HepG2 (cell line): ENCODE measurements around the gene GDI1. TPM values are rescaled to one million over a fixed set of nuclear protein-coding genes. Genes with fewer than 3 reads are reported as not detected.

ENCODE experiments used
- ATAC-seq: fragments of 200-7000 bp; cut with Tn5 transposase; 3 replicates; pipeline ENCODE4 v1.9.1; 2020; ENCODE audit warnings: mild to moderate bottlenecking, moderate library complexity
- BruUV-seq: library from RNA; stranded (reverse); fragments of 400-500 nt; replicated peaks from 2 replicates; lab custom pipeline; 2021; lab: Mats Ljungman, UMichigan
- CTCF ChIA-PET: fragments of 300-600 bp; formaldehyde crosslinking; extraction: SDS; loops from one replicate; lab custom pipeline; 2021; ENCODE audit warnings: low total read pairs, inconsistent platforms, low intra/inter-chr PET ratio; lab: Yijun Ruan, JAX
- POLR2A ChIA-PET: fragments of 350-600 bp; sonication (Branson Sonifier 250); formaldehyde crosslinking; loops from one replicate; lab custom pipeline; 2020; ENCODE audit warnings: antibody characterized with exemption, inconsistent platforms; lab: Yijun Ruan, JAX
- DNase-seq: peaks from one replicate; pipeline ENCODE4 v3.0.0-alpha.2; 2015; ENCODE audit warnings: low spot score
- FAIRE-seq: peaks from 3 replicates; lab custom pipeline; 2011; peaks lifted over from hg19 to GRCh38; lab: Jason Lieb, UNC
- H2AFZ ChIP-seq: one replicate; pipeline ENCODE4 v1.6.1; 2011; ENCODE audit warnings: low read length, inconsistent platforms
- H3K27ac ChIP-seq: fragments of 300-600 bp; 3 replicates; pipeline ENCODE4 v1.8.0; 2011; ENCODE audit warnings: mixed run types, mild to moderate bottlenecking, mixed read lengths, low read length, inconsistent platforms; ENCODE audit not compliant: insufficient read depth; ENCODE audit errors: extremely low read length
- H3K27me3 ChIP-seq, 2 experiments: fragments of 200-600 bp in 1 of 2; 2 replicates in 1 of 2; 3 replicates in 1 of 2; pipeline versions ENCODE4 v1.6.0 to v1.8.0; 2011; ENCODE audit warnings: low read length in 2 of 2, mild to moderate bottlenecking in 2 of 2, moderate library complexity in 2 of 2, inconsistent platforms in 1 of 2; ENCODE audit not compliant: insufficient read depth in 2 of 2, control insufficient read depth in 1 of 2
- H3K36me3 ChIP-seq, 2 experiments: fragments of 200-600 bp in 1 of 2; replicated peaks in 1 of 2; 2 replicates in 1 of 2; 3 replicates in 1 of 2; pipeline versions ENCODE4 v1.5.1 to v1.8.0; 2011; ENCODE audit warnings: low read length in 2 of 2, inconsistent platforms in 1 of 2; ENCODE audit not compliant: insufficient read depth in 2 of 2, control insufficient read depth in 1 of 2
- H3K4me1 ChIP-seq: 2 replicates; pipeline ENCODE4 v1.5.1; 2012; ENCODE audit warnings: low read length, inconsistent platforms; ENCODE audit not compliant: insufficient read depth
- H3K4me2 ChIP-seq: 2 replicates; pipeline ENCODE4 v1.6.0; 2011; ENCODE audit warnings: low read depth, low read length, inconsistent platforms
- H3K4me3 ChIP-seq, 3 experiments: fragments of 200-600 bp in 1 of 3; sonication (generic), shearing (Covaris generic) in 1 of 3; replicated peaks in 1 of 3; 2 replicates each; pipeline ENCODE4 v1.5.1; 2011 to 2016; ENCODE audit warnings: low read length in 3 of 3, inconsistent platforms in 2 of 3, low read depth in 2 of 3, mild to moderate bottlenecking in 2 of 3, control low read depth in 1 of 3, mixed read lengths in 1 of 3; ENCODE audit not compliant: insufficient read depth in 1 of 3
- H3K79me2 ChIP-seq: one replicate; pipeline ENCODE4 v1.6.1; 2011; ENCODE audit warnings: low read length, inconsistent platforms; ENCODE audit not compliant: insufficient read depth
- H3K9ac ChIP-seq: 2 replicates; pipeline ENCODE4 v1.6.0; 2011; ENCODE audit warnings: mild to moderate bottlenecking, low read depth, low read length, inconsistent platforms; ENCODE audit not compliant: insufficient read depth
- H3K9me3 ChIP-seq: 2 replicates; pipeline ENCODE4 v1.5.1; 2012; ENCODE audit warnings: mild to moderate bottlenecking, low read length
- H4K20me1 ChIP-seq: 2 replicates; pipeline ENCODE4 v1.6.0; 2011; ENCODE audit warnings: inconsistent platforms, mild to moderate bottlenecking, low read length, moderate library complexity; ENCODE audit not compliant: insufficient read depth
- AGO1 ChIP-seq: fragments of 200-400 bp; formaldehyde crosslinking; IDR thresholded peaks from 2 replicates; pipeline ENCODE4 v1.6.1; 2017; ENCODE audit warnings: mild to moderate bottlenecking, low read depth, low read length, moderate library complexity; ENCODE audit not compliant: poor library complexity, severe bottlenecking
- DR1 ChIP-seq: sonication (generic); formaldehyde crosslinking; IDR thresholded peaks from 2 replicates; pipeline ENCODE4 v1.8.0; 2021; ENCODE audit warnings: mild to moderate bottlenecking, missing genetic modification reagents, inconsistent platforms
- FLYWCH1 ChIP-seq: sonication (generic); formaldehyde crosslinking; IDR thresholded peaks from 2 replicates; pipeline ENCODE4 v1.8.1; 2023; ENCODE audit warnings: mild to moderate bottlenecking, missing genetic modification reagents
- MYNN ChIP-seq: sonication (generic); formaldehyde crosslinking; IDR thresholded peaks from 2 replicates; pipeline ENCODE4 v1.4.0; 2020; ENCODE audit warnings: mild to moderate bottlenecking, low read depth, missing genetic modification reagents
- SNRNP70 ChIP-seq: fragments of 200-400 bp; formaldehyde crosslinking; IDR thresholded peaks from 2 replicates; pipeline ENCODE4 v1.6.1; 2017; ENCODE audit warnings: mild to moderate bottlenecking, low read depth, low read length, moderate library complexity
- THAP7 ChIP-seq: sonication (generic); formaldehyde crosslinking; IDR thresholded peaks from 2 replicates; pipeline ENCODE4 v1.8.1; 2023; ENCODE audit warnings: mild to moderate bottlenecking, missing genetic modification reagents
- ZBED4 ChIP-seq: sonication (generic); formaldehyde crosslinking; IDR thresholded peaks from 2 replicates; pipeline ENCODE4 v1.4.0; 2020; ENCODE audit warnings: missing genetic modification reagents, borderline replicate concordance
- ZMYM2 ChIP-seq: sonication (generic); formaldehyde crosslinking; IDR thresholded peaks from 2 replicates; pipeline ENCODE4 v1.8.0; 2022; ENCODE audit warnings: mild to moderate bottlenecking, missing genetic modification reagents
- ZNF234 ChIP-seq: sonication (generic); formaldehyde crosslinking; conservative IDR thresholded peaks from 2 replicates; pipeline ENCODE4 v1.5.1; 2020; ENCODE audit warnings: mild to moderate bottlenecking, missing genetic modification reagents
- ZNF552 ChIP-seq: sonication (generic); formaldehyde crosslinking; IDR thresholded peaks from 2 replicates; pipeline ENCODE4 v1.9.0; 2022; ENCODE audit warnings: missing genetic modification reagents, mild to moderate bottlenecking, borderline replicate concordance
- ZNF670 ChIP-seq: sonication (generic); formaldehyde crosslinking; IDR thresholded peaks from 2 replicates; pipeline ENCODE4 v1.8.0; 2022; ENCODE audit warnings: mild to moderate bottlenecking, missing genetic modification reagents, borderline replicate concordance
- WGBS: methylation state at CpG from one replicate; pipeline ENCODE4 v1.1.6; 2017; ENCODE audit warnings: low lambda C conversion rate; 5-methylcytosine and 5-hydroxymethylcytosine counted together
- in situ Hi-C: cut with HindIII; loops from 2 replicates; pipeline ENCODE4 v1.10.0; 2017; ENCODE audit warnings: low pct_unique_long_range_greater_than_20kb; ENCODE audit not compliant: extremely low pct_ligation_motif_present
- intact Hi-C: fragments of 100-400 bp; cut with micrococcal nuclease; formaldehyde crosslinking; loops from one replicate; pipeline ENCODE4 v1.10.0; 2022; ENCODE audit not compliant: unreplicated experiment
- polyA plus RNA-seq, 8 experiments: library from polyadenylated mRNA; depleted of rRNA in 3 of 8; stranded (reverse) in 7 of 8; unstranded in 1 of 8; fragments of >200 nt; fragmentation: Illumina TruSeq in 4 of 8; extraction: Trizol in 4 of 8; gene quantifications; 2 replicates each; pipeline versions ENCODE4 v1.2.1 to v1.2.3, GENCODE V29; 2011 to 2016; ENCODE audit warnings: low read depth in 4 of 8, missing spikeins in 1 of 8, mixed read lengths in 1 of 8; ENCODE audit not compliant: insufficient read depth in 1 of 8
- total RNA-seq, 5 experiments: library from RNA; depleted of rRNA; stranded (reverse); fragments of >200 nt; fragmentation: Illumina TruSeq; extraction: Trizol; gene quantifications; 2 replicates each; pipeline ENCODE4 v1.2.3, GENCODE V29; 2016; ENCODE audit warnings: low read depth in 1 of 5
- TF ChIP-seq, protein P1 (sequence below), 2 experiments: sonication (generic) in 1 of 2; formaldehyde crosslinking in 1 of 2; IDR thresholded peaks; 2 replicates each; pipeline versions ENCODE4 v1.5.1 to v1.6.1; 2011 to 2020; ENCODE audit warnings: borderline replicate concordance in 1 of 2, low read depth in 1 of 2, low read length in 1 of 2, mild to moderate bottlenecking in 1 of 2, missing genetic modification reagents in 1 of 2, moderate library complexity in 1 of 2
- TF ChIP-seq, protein P2 (sequence below): sonication (generic); formaldehyde crosslinking; IDR thresholded peaks from 2 replicates; pipeline ENCODE4 v1.4.0; 2020; ENCODE audit warnings: low read depth, mild to moderate bottlenecking, missing genetic modification reagents
- TF ChIP-seq, protein P3 (sequence below): sonication (generic); formaldehyde crosslinking; IDR thresholded peaks from 2 replicates; pipeline ENCODE4 v1.4.0; 2020; ENCODE audit warnings: mild to moderate bottlenecking, missing genetic modification reagents

The GDI1 gene
- total and polyA plus RNA-seq, 2 of the 13 experiments (the other 11 are each of a cell fraction or from before 2014, with no cell fraction given): 17.4 to 105 TPM

DNA sequence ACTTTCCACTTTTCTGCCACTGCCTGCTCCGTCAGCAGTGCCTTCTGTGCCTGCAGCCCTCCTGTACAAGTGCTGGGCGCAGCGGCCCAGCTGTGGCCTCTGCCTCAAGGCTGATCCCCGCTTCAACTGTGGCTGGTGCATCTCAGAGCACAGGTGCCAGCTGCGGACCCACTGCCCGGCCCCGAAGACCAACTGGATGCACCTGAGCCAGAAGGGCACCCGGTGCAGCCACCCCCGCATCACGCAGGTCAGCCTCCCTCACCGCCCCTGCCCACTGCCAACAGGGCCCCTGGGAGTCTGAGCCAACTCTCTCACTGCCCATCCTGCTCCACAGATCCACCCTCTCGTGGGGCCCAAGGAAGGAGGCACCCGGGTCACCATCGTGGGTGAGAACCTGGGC, 28.6 kb downstream of the GDI1 start:
- no peaks in the 10 kb centered on the region for H4K20me1 ChIP-seq
- no peak overlapping the region for H3K4me2 ChIP-seq
- no peaks in the 10 kb centered on the region for H3K79me2 ChIP-seq
- H3K27me3 ChIP-seq: no peaks in the 10 kb centered on the region
- DNase-seq (no peak), ATAC-seq (no peak), FAIRE-seq (no peak)
- CTCF ChIA-PET: no interaction called here
- BruUV-seq: no TSS peak
- in situ Hi-C loops: no loop called here
- POLR2A ChIA-PET: no interaction called here
- no peaks in the 10 kb centered on the region for H3K4me1 ChIP-seq
- H3K9me3 ChIP-seq: no peaks in the 10 kb centered on the region
- no peak overlapping the region for H3K4me3 ChIP-seq
- intact Hi-C loops: no loop called here
- H3K9ac ChIP-seq: no peak overlapping the region
- TF ChIP-seq ZMYM2 (CRISPR knock-in tag) (no peak), ZNF552 (no peak), FLYWCH1 (CRISPR knock-in tag) (no peak), ZBED4 (no peak), DR1 (no peak), AGO1 (no peak), ZNF234 (CRISPR knock-in tag) (no peak), SNRNP70 (no peak), MYNN (CRISPR knock-in tag) (no peak), ZNF670 (CRISPR knock-in tag) (no peak), THAP7 (no peak)
- TF ChIP-seq, protein P1, sequence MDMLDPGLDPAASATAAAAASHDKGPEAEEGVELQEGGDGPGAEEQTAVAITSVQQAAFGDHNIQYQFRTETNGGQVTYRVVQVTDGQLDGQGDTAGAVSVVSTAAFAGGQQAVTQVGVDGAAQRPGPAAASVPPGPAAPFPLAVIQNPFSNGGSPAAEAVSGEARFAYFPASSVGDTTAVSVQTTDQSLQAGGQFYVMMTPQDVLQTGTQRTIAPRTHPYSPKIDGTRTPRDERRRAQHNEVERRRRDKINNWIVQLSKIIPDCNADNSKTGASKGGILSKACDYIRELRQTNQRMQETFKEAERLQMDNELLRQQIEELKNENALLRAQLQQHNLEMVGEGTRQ (IDR thresholded peaks at IDR 0.05; ENCODE audit: low read depth, low read length): no peak
- TF ChIP-seq, protein P1 (CRISPR knock-in tag; IDR thresholded peaks at IDR 0.05; ENCODE audit: borderline replicate concordance): no peak
- TF ChIP-seq, protein P2, sequence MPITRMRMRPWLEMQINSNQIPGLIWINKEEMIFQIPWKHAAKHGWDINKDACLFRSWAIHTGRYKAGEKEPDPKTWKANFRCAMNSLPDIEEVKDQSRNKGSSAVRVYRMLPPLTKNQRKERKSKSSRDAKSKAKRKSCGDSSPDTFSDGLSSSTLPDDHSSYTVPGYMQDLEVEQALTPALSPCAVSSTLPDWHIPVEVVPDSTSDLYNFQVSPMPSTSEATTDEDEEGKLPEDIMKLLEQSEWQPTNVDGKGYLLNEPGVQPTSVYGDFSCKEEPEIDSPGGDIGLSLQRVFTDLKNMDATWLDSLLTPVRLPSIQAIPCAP (CRISPR knock-in tag): no peak
- TF ChIP-seq, protein P3, sequence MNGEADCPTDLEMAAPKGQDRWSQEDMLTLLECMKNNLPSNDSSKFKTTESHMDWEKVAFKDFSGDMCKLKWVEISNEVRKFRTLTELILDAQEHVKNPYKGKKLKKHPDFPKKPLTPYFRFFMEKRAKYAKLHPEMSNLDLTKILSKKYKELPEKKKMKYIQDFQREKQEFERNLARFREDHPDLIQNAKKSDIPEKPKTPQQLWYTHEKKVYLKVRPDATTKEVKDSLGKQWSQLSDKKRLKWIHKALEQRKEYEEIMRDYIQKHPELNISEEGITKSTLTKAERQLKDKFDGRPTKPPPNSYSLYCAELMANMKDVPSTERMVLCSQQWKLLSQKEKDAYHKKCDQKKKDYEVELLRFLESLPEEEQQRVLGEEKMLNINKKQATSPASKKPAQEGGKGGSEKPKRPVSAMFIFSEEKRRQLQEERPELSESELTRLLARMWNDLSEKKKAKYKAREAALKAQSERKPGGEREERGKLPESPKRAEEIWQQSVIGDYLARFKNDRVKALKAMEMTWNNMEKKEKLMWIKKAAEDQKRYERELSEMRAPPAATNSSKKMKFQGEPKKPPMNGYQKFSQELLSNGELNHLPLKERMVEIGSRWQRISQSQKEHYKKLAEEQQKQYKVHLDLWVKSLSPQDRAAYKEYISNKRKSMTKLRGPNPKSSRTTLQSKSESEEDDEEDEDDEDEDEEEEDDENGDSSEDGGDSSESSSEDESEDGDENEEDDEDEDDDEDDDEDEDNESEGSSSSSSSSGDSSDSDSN (CRISPR knock-in tag): no peak
- no peak overlapping the region for H3K27ac ChIP-seq
- no peak overlapping the region for H2AFZ ChIP-seq
- WGBS: no CpG with 5 or more reads among the region's 14 CpGs
- H3K36me3 ChIP-seq: peaks cover 3 to 9% of the 10 kb centered on the region in 2 experiments; a peak in 3 of 5 replicates
